ENCODE results near the gene GPR176. TPM values are rescaled to one million over a fixed set of nuclear protein-coding genes. Genes with fewer than 3 reads are reported as not detected.
A peak's percentile ranks its signal among the peaks of the same experiment; 100 is the strongest.

GPR176 gene, protein sequence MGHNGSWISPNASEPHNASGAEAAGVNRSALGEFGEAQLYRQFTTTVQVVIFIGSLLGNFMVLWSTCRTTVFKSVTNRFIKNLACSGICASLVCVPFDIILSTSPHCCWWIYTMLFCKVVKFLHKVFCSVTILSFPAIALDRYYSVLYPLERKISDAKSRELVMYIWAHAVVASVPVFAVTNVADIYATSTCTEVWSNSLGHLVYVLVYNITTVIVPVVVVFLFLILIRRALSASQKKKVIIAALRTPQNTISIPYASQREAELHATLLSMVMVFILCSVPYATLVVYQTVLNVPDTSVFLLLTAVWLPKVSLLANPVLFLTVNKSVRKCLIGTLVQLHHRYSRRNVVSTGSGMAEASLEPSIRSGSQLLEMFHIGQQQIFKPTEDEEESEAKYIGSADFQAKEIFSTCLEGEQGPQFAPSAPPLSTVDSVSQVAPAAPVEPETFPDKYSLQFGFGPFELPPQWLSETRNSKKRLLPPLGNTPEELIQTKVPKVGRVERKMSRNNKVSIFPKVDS
- polyA plus RNA-seq (ENCODE audit: insufficient read depth in 1 of 5, insufficient read length in 5 of 5, low replicate concordance in 1 of 5) = 1 to 10 TPM; 3.0 to 4.3 (median 3.4) TPM
- long read RNA-seq, donor 1 = 0 reads
- long read RNA-seq, donor 2 = 0 reads
- long read RNA-seq, donor 3 = 0 reads
- long read RNA-seq, donor 4, partial matches to known transcripts = 0 of 1 reads
- long read RNA-seq, donor 4, other reads (novel, unspliced or antisense) = 0 of 1 reads
- long read RNA-seq, donor 5 = 0 reads
- long read RNA-seq, donor 6 = 0 reads
- long read RNA-seq, donor 7 = 0 reads
- long read RNA-seq, donor 8 = 0 reads

DNA sequence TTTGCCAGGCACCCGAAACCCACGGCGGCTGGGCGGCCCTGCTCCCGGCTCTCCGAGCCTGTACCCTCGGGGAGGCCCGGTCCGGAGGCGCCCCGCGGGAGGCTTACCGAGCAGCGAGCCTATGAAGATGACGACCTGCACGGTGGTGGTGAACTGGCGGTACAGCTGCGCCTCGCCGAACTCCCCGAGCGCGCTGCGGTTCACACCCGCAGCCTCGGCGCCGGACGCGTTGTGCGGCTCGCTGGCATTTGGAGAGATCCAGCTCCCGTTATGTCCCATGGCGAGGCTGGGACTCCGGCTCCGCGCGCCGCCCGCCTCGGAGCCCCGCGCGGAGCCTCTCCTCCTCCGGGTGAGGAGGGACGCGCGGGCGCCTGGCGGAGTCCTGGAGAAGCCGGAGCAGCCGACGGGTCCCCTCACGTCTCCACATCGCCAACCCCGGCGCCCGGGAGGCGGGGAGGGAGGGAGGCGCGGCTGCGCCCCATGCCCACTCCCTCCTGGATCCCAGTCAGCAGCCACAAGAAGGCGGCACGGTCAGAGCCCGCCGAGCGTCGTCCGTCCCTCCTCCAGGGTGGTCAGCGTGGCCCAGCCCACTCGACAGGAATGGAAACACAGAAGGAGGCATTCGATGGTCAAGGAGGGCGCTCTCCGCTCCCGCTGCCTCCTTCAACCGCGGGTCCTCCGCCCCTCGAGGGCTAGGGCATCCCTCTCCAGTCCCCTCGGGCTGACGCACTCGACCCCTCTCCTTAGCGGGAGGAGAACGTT lies at the start of gene GPR176:
TSS of gene GPR176 (minus strand) at position 519 of the 762 bp plus-strand sequence. CDS start at position 279, 240 bp downstream.
- peak; percentile 27 to 28 for DNase-seq

DNA sequence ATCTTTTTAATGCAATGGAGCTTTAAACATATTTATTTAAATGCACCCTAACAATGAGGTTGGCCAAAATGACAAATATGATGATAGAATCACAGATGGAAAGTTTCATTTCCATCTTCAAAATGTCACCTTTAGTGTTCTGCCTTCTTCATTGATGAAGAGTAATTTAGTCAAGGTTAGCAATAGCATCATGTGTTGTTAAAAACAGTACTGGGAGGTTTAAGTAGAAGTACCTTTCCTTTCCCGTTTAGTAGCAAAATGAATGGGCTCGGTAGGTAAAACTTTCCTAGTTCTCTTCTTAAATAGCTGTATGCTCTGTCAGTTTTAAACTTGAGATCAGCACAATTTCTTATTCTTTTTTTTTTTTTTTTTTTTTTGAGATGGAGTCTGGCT lies 48.9 kb upstream of the GPR176 start:
- DNase-seq = no peak

DNA sequence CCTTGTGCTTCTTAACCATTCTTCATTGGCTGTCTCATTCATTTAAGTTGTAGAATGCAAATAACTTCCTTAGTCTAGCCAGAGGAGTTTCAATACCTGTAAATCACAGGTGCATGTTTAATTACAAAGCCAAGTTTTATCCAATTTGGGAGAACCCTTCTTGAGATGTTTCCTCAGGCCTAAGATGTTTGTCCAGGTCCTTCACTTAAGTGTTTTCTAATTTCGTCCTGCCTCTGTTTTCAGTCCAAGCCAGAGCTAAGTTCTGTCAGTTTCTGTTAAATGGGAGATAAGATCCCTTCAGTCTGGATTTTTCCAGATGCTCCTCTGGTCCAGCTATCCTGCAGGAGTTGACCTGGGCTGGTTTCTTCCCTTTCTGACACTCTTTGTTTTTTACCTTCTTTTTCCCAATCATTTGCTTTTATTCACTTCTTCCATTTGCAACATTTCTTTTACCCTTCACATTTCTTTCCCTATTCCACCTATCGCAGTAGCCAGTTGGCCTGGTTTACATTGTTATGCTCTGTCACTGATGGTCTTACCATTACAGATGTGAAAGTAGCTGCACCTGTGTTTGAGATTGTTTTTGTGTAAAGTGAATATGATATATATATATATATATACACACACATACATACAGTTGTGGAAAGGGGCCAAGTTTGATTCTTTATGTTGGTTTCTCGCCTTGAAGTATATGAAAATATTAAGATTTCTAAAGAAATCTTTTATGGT lies 48.4 kb upstream of the GPR176 start:
- no peak for DNase-seq

DNA sequence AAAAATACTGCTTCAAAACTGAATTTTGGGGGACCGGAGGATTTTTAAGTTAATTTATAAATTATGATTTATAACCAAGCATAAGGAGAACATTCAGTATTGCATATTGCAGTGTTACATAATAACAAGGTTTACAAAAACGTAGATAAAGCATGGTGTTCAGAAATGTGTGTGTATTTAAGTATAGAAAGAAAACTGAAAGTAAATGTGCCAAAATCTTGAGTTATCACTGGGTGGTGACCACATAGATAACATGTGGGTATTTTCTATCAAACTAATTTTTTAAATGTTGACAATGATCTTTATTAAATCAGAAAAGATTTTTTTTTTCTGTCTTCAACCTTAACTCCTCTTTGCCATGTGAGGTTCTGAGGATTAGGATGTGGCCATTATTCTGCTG lies 46.5 kb upstream of the GPR176 start:
- no peak for DNase-seq

DNA sequence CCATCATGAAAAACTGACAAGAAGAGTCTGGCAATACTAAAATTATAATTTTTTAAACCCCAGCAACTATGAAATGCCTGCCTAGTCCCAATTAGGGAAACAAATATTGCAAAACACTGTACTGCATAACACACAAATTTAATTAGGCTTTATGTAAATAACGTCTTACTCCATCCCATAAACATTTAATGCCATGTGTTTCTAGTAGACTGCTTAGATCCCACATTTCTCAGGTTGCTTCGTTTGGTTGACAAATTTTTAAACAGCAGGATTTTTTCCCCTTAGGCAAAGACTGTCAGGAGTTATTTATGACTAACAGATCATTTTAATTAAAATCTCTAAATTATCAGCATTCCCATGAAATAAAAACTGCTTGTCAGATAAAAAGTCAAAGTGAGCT lies 43.7 kb upstream of the GPR176 start:
- DNase-seq = no peak

DNA sequence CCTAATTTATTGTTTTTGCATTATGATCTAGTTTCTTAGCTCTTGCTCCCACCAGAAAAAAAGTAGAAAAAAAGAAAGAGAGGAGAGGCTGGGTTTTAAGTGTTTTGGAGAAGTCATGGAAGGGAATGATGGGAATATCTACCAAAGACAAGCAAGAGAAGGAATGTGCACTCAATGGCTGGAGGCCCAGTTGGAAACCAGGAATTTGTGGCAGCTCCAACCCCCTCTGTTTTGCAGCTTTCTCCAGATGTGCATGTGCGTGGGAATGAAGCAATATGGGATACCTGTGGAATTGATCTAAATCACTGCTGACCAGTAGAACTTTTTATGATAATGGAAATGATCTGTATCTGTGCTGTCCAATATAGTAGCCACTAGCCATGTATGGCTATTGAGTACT lies 41.0 kb upstream of the GPR176 start:
- DNase-seq = no peak

DNA sequence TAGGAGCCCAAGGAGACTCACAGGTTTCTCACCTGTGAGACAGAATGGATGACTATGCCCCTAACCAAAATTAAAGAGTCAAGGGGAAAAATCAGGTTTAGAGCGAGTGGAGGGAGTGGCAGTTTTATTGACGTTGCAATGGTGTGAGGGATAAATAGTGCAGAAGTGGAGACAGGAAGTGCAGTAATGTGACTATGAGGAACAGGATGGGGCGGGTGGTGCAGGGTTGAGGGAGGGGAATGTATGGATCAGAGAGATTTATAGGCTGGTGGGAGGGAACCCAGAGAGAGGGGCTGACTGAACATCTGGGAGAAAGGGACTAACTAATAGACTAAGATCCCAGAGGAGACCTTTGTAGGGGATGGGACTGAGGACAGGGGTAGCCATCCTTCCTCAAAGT lies 40.3 kb upstream of the GPR176 start:
- no peak for DNase-seq

DNA sequence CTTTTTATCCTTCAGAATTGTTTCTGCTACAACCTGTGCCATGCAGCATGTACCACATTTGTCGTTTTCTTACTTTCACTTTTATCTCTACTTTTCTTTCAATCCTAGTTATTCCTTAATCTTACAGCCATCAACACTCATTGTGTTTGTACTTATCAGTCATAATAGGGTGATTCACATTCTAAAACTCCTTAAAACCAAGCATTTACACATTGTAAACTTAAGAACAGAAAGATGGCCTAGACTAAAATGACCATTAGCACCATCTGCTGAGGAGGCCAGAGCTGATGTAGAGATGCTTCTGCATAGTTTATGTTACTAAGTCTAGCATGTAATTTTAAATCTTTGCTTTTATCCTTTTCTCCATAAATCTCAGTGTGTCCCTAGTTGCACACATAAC lies 39.3 kb upstream of the GPR176 start:
- DNase-seq = no peak

DNA sequence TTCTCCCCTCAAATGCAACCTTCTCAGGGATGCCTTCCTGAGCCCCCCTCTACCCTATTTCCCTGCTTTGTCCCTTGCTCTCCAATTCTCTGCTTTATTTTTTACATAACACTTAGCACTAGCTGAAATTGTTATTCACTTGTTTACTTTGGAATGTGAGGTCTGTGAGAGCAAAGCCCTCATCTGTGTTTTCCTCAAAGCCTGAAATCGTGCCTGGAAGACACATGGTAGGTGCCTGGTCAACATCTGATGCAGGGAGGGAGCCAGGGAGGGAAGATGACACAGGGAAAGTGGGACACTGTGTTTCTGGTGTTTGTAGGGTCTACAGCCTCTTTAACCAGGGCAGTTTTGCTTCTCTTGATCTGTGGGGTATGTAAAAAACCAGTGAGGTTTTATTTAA lies 37.4 kb upstream of the GPR176 start:
- DNase-seq = no peak

DNA sequence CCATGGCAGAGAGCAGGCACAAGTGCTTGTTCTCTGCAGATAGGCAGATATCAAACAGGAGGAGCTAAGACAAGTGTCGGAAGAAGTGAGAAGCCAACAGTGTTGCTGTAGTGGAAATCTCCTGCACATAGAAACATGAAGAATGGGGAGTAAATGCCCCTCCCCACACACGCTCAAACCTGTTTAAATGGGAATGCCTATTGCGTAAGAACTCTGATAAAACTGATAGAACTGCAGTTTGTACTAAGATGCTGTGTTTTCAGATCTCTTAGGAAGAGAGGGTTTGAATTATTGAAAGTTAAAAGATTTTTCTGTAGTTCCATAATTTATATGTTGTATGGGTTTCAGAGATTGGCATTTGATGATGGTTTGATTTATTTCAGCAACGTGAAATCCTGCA lies 33.5 kb upstream of the GPR176 start:
- no peak for DNase-seq

DNA sequence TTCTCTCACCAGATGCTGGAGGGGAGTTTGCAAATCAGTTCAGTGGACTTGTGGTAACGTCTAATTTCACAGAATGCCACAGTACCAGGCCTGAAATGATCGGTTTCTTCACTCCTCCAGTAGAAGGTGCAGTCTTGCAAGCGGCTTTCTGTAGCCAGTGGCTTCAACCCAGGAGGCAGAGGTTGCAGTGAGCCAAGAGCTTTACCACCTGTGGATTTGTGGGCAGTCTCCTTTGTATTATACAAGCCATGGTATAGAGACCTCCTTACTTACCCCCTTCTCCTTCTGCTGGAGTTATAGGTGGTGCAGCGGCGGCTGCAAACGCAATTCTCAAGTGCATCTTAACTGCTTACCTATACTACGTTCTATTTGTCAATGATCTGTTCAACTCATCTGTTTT lies 31.5 kb upstream of the GPR176 start:
- no peak for DNase-seq

DNA sequence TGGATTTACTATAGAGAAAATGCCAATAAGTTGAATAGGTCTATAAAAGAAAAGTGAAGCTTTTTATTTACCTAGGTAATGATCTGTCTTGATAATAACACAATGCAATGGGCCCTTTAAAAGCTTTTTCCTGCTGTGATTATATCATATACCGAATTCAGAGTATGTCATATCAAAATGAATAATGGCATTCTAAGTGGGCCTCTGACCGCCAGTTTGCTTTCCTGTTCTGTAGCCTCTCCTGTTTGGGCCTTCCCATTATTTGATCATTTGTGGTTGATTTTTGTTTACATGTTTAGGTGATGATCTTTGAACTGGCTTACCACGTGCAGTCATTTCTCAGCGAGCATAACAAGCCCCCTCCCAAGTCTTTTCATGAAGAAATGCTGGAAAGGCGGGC lies 28.8 kb upstream of the GPR176 start:
- DNase-seq = no peak

DNA sequence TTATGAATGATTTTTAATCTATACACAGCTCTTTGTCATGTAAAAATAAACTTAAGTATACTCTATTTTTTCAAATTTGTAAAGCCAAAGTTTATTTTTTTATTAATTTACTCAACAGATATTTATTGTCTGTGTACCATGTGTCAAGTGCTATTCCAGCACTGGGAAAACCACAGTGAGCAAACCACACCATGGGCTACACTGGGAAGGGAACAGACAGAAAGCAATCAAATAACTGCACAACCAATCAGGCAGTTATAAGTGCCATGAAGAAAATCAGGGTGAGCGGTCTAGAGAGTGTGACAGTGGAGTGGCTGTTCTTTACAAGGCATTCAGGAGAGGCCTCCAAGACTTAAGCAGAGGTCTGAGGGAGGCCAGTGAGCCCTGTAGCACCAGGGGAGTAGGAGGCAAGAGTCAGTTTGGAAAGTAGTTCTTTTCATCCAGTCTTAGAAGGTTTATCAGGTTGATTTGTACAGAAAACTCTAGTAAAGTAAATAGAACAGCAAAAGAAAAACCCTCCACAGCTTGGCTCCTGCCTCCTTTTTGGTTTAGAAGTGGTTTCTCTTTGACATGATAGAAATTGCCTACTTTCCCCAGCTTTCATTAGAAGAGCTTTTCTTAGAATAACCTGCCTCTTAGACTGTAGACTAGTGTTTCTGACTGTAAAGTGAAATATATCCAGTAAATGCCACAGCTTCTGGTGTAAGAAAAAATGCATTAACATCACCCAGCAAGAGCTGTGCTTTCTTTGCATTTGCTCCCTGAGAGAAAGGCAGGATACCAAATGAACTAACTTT lies 27.5 kb upstream of the GPR176 start:
- no peak for DNase-seq

DNA sequence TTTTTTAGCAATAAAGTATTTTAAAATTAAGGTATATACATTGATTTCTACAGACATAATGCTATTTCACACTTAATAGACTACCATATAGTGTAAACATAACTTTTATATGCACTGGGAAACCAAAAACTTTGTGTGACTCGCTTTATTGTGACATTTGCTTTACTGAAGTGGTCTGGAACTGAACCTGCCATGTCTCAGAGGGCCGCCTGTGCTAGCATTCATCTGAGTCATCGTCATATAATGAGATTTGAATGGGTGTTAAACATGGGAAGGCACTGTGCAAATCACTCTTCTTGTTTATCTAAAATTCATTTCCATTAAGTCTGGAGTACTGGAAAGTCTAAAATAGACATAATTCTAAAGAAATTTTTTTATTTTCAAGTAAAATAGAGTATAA lies 26.8 kb upstream of the GPR176 start:
- DNase-seq = no peak

DNA sequence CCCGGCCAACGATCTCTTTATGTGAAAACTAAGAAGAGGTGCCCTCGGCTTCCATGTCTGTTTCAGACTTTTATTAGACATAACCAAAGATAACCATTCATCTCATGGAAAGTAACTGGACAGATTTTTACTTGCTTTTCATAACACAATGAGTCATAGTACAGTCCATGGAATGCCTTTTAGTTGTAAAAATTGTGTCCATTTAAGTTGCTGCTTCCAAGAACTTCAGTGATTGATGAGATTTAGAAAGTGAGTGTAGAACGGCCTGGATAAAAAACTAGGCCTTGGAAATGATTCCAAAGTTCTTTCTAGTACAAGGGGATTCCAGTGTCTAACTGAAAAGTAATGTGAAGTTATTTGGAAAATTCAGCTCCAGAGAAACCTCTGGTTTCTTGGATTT lies 24.7 kb upstream of the GPR176 start:
- peak in 1 of 2 donors; percentile 12 for DNase-seq

DNA sequence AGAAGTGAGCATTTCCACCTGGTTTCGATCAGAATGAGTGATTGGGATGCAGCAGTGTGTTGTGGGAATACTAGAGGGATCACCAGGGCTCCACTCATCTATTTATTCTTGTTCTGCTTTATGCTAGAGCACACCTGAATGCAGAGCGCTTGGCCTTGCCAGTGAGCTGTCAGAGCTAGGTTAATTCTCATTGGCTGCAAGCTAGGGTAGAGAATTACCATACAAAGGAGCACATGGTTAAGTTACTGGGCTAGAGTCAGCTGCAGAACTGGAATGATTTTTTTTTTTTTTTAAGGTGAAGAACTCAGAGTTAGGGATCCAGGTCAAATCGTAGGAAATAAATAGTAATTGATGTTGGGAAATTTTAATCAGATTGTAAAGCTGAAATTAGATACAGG lies 22.7 kb upstream of the GPR176 start:
- no peak for DNase-seq

DNA sequence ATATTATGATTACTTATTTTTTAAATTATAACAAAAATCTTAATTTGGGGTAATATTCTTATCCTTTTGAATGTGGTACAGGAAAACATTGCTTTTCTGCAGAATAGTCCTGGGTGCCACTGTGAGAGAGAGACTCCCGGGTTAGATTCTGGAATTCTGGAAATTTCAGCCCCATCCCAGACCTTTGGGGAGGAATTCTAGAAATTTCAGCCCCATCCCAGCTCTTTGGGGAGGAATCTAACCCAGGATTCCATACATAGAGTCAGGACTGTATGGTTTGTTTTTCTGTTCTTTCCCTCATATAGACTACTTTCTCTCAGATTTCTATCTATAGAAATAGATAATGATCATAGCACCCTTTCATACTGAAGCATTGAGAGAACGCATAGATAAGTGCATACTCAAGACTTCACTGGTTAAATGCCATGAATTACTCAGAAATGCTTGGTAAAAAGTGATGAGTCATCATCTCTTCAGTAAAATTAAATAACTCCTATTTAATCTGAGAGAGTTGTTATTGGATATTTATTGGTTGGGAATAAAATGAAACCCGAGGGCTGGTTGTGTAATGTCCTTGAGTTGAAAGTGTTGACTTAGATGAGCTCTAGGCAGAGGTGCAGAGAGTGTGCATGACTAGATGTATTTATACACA lies 22.2 kb upstream of the GPR176 start:
- DNase-seq = no peak

DNA sequence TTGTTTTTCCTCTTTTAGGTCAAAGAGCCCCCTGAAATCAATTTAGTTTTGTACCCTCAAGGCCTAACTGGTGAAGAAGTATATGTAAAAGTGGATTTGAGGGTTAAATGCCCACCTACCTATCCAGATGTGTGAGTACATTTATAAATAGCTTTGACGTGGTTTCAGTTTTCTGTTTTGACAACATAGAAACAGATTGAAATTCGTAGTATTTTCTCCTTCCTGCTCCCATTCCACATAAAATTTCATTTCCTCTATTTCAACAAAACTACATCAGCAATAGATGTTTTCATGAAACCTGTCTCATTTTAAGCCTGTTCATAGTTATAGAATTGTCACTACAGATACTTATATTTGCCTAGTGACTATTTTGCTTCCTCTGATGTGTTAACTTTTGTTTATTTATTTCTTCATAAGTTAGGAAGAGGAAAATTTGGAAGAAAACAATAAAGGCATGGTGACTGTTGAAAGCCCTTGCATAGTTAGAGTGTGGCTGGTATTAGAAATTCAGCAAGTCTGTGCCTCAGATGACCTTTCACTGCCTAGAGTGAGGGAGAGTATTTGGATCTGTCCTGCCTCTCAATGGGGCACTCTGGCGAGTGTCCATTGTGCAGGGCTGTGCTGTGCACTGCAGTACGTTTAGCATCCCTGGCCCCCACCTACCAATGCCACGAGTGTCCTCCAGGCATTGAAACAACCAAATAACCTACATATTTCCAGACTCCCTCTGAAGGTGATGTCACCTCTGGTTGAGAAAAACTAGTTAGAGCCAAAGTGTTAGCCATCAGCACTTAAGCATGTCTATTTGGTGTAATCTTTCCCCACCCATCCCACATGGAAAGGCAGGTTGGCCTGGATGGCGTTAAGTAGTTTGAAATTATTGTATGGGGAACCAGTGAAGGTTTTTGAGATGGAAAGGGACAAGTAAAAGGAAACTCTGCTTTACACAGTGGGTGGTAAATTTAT lies 19.7 kb upstream of the GPR176 start:
- DNase-seq = no peak

DNA sequence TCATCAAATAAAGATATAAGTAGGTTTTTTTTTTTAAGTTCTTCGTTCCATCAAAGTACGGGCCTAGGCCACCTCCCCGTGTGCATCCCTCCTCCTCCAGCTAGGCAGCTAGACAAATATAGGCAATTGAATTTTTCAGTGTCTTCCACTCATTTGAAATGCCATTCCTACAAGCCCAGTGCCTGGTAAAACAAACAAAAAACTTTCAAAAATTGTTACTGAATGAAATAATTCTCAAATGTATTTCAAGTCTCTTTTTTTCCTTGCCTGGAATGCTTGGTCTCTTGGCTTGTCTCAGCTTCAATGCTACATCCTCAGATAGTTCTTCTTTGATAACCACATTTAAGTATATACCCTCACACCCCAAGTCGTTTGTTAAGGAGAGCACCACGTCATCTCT lies 17.6 kb upstream of the GPR176 start:
- no peak for DNase-seq

Data from right lung (tissue), 10 donors.